ENCODE results near the gene JCHAIN. TPM values are rescaled to one million over a fixed set of nuclear protein-coding genes. Genes with fewer than 3 reads are reported as not detected.

The JCHAIN gene
- total and polyA plus RNA-seq, 2 of the 13 experiments (the other 11 are each of a cell fraction or from before 2014, with no cell fraction given), result not detected

DNA sequence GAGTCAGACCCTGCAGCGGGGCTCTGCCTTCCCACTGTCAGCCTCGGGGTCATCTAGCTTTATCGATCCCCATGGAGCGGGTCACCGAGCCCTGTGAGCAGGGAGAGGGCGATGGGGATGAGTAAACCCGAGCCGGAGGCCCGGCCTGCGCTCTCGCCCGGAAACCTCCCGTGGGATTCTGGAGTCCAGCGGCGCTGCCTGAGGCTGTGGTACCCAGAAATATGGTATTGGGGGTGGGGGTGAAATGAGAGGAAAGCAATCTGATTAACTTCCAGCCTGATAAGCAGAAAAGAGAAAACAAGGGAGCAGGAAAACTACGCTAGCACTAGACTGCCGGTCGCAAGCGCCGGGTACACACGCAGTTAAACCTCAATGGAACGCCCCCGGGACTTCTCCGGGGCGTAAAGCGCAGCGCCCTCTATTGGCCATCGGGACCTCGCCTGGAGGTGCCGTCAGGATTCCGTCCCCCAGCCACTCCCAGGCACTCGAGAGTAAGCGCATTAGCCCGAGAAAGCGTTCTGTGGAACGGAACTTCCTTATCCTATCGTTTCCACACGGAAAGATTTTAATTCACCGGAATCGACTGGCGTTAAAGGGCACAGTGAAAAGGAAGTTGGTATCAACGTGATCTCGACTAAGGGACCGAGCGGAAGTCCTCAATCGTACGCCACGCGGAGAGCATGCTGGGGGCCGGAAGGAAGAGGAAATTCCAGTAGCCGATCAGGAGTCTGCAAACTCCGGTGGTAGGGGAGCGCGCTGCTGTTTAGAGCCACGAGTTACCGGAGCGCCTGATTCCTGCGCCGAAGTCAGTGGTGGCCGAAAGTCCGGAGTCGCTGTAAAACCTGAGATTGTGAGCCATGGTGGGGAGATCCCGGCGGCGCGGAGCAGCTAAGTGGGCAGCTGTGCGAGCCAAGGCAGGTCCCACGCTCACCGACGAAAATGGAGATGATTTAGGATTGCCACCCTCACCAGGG is 21.8 kb upstream of the JCHAIN start, which contains the start of gene UTP3 (continued):
- TF ChIP-seq SMYD3 (CRISPR knock-in tag; IDR thresholded peaks at IDR 0.05), result no peak; the same call in 1 of the 2 replicates
- peak; percentile 95 for TF ChIP-seq GABPA (IDR thresholded peaks at IDR 0.05; ENCODE audit: low read depth, low read length)
- TF ChIP-seq GABPA (CRISPR knock-in tag; IDR thresholded peaks at IDR 0.05; ENCODE audit: low read depth), result peak; percentile 98
- TF ChIP-seq, protein P1, sequence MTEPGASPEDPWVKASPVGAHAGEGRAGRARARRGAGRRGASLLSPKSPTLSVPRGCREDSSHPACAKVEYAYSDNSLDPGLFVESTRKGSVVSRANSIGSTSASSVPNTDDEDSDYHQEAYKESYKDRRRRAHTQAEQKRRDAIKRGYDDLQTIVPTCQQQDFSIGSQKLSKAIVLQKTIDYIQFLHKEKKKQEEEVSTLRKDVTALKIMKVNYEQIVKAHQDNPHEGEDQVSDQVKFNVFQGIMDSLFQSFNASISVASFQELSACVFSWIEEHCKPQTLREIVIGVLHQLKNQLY (CRISPR knock-in tag; IDR thresholded peaks at IDR 0.05), result peak; percentile 72
- TF ChIP-seq POLR2A (IDR thresholded peaks at IDR 0.05; ENCODE audit: insufficient read depth in 1 of 2, low read depth in 2 of 2, low read length in 2 of 2), result peak; percentile 83 to 90
- TF ChIP-seq ZBTB7A (CRISPR knock-in tag; IDR thresholded peaks at IDR 0.05), result no peak
- TF ChIP-seq ZNF282 (IDR thresholded peaks at IDR 0.05; ENCODE audit: partially characterized antibody), result no peak
- TF ChIP-seq CEBPG (CRISPR knock-in tag; IDR thresholded peaks at IDR 0.05), result peak; percentile 49
- TF ChIP-seq, protein P2, sequence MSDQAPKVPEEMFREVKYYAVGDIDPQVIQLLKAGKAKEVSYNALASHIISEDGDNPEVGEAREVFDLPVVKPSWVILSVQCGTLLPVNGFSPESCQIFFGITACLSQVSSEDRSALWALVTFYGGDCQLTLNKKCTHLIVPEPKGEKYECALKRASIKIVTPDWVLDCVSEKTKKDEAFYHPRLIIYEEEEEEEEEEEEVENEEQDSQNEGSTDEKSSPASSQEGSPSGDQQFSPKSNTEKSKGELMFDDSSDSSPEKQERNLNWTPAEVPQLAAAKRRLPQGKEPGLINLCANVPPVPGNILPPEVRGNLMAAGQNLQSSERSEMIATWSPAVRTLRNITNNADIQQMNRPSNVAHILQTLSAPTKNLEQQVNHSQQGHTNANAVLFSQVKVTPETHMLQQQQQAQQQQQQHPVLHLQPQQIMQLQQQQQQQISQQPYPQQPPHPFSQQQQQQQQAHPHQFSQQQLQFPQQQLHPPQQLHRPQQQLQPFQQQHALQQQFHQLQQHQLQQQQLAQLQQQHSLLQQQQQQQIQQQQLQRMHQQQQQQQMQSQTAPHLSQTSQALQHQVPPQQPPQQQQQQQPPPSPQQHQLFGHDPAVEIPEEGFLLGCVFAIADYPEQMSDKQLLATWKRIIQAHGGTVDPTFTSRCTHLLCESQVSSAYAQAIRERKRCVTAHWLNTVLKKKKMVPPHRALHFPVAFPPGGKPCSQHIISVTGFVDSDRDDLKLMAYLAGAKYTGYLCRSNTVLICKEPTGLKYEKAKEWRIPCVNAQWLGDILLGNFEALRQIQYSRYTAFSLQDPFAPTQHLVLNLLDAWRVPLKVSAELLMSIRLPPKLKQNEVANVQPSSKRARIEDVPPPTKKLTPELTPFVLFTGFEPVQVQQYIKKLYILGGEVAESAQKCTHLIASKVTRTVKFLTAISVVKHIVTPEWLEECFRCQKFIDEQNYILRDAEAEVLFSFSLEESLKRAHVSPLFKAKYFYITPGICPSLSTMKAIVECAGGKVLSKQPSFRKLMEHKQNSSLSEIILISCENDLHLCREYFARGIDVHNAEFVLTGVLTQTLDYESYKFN (CRISPR knock-in tag; conservative IDR thresholded peaks at IDR 0.05), result peak; percentile 69; the same call in 1 of the 2 replicates
- no peak; the same call in 1 of the 2 replicates for TF ChIP-seq ZNF547 (CRISPR knock-in tag; IDR thresholded peaks at IDR 0.05)
- peak; percentile 75; the same call in 1 of the 2 replicates for TF ChIP-seq ZBTB20 (CRISPR knock-in tag; IDR thresholded peaks at IDR 0.05; ENCODE audit: borderline replicate concordance, low read depth)
- 0 out of 2 replicates have a peak, but pooled peaks have one; percentile 64 for TF ChIP-seq RCOR2 (CRISPR knock-in tag; IDR thresholded peaks at IDR 0.05)
- TF ChIP-seq KMT2B (CRISPR knock-in tag; IDR thresholded peaks at IDR 0.05), result peak; percentile 96
- TF ChIP-seq ZNF510 (CRISPR knock-in tag; IDR thresholded peaks at IDR 0.05; ENCODE audit: low read depth), result no peak
- TF ChIP-seq ZBTB26 (CRISPR knock-in tag; IDR thresholded peaks at IDR 0.05; ENCODE audit: borderline replicate concordance), result 0 out of 2 replicates have a peak, but pooled peaks have one; percentile 7
- TF ChIP-seq ZNF484 (CRISPR knock-in tag; IDR thresholded peaks at IDR 0.05; ENCODE audit: borderline replicate concordance, low read depth), result no peak
- TF ChIP-seq, protein P3, sequence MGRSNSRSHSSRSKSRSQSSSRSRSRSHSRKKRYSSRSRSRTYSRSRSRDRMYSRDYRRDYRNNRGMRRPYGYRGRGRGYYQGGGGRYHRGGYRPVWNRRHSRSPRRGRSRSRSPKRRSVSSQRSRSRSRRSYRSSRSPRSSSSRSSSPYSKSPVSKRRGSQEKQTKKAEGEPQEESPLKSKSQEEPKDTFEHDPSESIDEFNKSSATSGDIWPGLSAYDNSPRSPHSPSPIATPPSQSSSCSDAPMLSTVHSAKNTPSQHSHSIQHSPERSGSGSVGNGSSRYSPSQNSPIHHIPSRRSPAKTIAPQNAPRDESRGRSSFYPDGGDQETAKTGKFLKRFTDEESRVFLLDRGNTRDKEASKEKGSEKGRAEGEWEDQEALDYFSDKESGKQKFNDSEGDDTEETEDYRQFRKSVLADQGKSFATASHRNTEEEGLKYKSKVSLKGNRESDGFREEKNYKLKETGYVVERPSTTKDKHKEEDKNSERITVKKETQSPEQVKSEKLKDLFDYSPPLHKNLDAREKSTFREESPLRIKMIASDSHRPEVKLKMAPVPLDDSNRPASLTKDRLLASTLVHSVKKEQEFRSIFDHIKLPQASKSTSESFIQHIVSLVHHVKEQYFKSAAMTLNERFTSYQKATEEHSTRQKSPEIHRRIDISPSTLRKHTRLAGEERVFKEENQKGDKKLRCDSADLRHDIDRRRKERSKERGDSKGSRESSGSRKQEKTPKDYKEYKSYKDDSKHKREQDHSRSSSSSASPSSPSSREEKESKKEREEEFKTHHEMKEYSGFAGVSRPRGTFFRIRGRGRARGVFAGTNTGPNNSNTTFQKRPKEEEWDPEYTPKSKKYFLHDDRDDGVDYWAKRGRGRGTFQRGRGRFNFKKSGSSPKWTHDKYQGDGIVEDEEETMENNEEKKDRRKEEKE (IDR thresholded peaks at IDR 0.05), result no peak
- peak; percentile 100 for TF ChIP-seq ZNF614 (CRISPR knock-in tag; IDR thresholded peaks at IDR 0.05; ENCODE audit: borderline replicate concordance)
- TF ChIP-seq SP4 (CRISPR knock-in tag; IDR thresholded peaks at IDR 0.05), result peak; percentile 73
- TF ChIP-seq ZNF703 (CRISPR knock-in tag; IDR thresholded peaks at IDR 0.05; ENCODE audit: borderline replicate concordance), result no peak; the same call in 1 of the 2 replicates
- TF ChIP-seq RBAK (CRISPR knock-in tag; IDR thresholded peaks at IDR 0.05), result no peak
- peak; percentile 97 for TF ChIP-seq YEATS4 (CRISPR knock-in tag; IDR thresholded peaks at IDR 0.05; ENCODE audit: borderline replicate concordance)
